HG02870 (cell line): ENCODE data around the gene OPN5.

Experiments used
- ATAC-seq: cut with Tn5 transposase; IDR thresholded peaks from one replicate; pipeline ENCODE4 v1.9.1; 2021; ENCODE audit warnings: mild to moderate bottlenecking, moderate library complexity; ENCODE audit not compliant: unreplicated experiment

The OPN5 gene

DNA sequence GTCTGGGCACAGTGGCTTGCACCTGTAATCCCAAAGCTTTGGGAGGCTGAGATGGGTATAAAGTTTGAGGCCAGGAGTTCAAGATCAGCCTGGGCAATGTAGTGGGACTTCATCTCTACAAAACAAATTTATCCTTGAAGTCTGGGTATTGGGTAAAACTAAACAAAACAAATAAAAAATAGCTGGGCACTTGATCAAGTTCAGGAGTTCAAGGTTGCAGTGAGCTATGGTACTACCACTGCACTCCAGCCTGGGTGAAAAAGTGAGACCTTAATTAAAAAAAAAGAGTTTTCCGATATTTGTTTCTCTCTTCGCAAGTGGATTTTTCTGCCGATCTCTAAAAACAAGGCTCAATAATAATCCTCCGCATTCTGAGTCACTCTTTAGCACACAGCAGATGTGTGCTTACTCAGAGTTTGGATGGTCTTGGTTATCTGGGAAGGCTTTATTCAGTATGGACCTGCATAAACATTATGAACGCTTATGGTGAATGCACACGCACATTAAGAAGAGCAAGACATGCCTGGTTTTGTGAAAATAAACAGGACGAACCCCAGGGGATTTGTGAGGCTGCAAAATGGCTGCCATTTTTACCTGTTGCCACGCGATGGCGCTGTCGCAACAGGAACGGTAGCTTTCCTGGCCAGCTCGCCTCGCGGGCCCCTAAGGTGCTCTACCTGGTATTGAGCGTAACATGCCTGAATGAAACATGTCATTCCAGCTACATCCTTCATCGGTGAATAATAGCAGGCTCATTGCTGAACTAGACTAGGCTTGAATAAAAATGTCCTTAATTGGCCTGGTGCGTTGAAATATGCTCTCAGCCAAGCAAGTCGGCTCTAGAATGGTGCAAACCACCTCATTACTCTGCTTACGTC lies 6.0 kb downstream of the OPN5 start:
- peak; percentile 80 for ATAC-seq

DNA sequence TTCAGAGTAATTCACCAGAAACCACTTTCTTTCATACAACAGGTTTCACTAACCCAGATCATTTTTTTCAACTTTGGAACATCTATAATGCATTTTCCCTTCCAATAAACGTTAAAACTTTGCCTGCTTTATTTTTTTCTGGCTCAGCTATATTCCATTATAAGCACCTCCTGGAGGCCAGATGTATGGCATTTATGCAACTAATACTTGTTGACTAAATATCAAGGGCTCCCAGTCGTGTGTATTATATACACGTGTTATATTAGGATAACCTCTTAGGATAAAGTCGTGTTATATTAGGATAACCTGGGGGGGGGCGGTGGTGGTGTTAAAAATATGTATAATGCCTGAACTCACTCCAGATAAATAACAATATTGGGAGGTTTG lies 6.7 kb downstream of the OPN5 start:
- no peak for ATAC-seq

DNA sequence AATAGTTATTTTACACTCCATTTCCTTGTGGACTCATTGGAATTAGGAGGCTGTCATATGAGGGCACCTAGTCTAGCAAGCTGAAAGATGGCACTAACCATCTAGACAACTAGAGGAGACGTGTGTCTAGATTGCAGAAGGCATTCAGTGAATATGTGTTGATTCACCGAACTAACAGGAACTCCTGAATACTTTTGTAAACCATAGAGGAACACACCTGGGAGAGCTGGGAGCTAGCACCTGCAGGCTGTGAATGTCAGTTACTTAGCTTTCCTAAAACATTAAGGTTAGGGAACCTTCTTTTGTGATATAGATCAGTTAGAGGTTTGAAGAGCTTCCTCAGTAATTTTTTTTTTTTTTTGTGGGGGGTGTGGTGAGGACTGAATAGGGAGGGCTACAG lies 7.7 kb downstream of the OPN5 start:
- no peak for ATAC-seq

DNA sequence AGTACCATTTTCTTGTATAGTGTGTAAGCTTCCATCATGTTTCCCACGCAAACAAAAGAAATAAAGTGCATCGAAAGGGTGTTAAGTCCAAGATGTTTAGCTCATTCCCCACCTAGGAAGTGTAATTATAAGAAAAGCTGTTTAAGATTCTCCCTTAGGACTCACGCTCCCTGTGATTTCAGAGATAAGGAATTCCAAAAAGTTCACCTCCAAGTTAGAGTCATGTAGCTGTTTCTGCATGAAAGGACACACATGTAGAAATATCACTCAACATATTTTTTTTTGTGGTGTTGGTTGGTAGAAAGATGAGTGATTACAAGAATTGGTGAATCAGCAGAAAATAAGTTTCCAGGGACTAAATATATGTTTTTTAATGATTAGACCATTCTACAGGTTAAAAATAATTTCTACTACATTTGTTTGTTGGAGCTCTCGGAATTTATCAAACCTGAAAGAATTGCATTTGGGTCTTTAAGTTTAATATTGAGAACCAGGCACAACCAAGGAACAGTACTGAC lies 10.4 kb downstream of the OPN5 start:
- no peak for ATAC-seq

DNA sequence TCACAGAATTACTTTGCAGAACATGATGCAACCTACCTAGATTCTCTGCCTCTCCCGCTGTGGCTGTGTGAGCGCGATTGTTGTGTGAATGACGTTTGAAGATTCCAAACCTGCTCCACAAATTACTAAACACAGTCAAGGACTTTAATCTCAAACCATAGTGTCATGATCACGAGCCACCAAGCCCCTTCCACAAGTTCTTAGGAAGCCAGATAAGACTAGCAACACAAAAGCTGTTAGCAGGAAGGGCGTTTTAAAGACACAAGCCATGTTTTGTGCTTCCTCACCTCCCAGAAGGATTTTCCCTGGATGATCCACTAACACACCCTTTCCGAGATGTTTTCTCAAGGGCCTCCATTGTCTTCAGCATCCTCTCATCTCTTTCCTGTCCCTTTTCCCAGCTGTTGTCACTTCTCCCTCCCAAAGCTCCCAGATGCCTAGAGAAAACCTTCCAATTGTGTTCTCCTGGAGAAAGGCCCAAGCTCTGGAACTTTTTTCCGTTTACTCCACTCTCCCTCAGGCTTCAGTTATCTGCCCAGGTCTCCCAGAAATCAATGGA lies 12.8 kb downstream of the OPN5 start:
- no peak for ATAC-seq

DNA sequence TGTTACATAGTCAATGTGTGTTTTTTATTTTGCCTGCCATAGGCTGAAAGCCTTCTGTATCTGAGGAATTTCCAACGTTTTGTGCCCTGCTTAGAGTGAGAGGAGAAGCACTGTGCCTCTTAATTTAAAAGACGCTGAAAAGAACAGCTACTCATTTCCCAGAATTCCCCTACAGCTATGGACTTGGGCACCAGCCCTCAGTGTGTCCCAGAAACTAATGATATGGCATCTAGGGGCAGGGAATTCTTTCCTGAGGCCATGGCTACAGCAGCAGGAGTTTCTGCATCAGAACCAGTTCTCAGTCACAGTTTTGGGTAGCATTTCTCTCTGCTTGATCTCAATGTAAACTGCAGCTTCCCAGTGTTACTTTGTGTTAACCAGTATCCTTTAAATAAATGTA lies 20.2 kb downstream of the OPN5 start:
- no peak for ATAC-seq

DNA sequence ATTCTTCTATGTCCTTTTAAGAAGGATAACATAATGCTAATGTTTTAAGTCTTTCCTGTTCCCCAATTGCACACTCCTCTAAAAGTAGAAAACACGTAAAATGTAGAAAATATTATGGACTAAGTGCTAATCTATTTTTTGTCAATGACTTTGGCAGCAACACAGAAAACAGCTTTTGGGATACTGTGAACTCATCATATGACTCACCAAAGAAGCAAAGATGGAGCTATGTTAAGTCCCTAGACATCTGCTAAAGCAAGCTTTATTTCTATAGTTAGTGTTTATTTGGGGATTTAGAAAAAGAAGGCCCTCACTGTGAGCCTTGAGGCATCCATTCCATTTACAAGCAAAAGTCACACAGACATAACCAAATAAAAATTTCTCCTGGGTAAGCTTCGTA lies 23.0 kb downstream of the OPN5 start:
- ATAC-seq, result no peak

DNA sequence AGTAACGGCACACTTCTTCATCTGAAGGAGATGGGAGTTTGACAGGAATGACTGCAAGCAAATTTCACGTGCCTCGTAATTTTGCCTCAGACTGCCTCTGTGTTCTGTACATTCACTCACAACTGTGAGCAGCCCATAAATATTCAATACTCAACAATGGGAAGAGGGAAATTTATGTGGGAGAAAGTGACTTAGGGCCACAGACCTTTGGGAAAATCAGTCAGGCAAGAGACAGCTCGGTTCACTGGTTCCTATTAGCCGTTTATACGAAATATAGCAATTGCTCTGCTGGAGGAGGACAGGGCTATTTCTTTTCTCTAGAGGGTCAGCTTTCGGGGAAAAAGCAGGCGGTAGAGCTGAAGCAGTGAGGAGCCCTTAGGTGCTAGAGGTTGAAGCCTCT lies 28.0 kb downstream of the OPN5 start:
- no peak for ATAC-seq

DNA sequence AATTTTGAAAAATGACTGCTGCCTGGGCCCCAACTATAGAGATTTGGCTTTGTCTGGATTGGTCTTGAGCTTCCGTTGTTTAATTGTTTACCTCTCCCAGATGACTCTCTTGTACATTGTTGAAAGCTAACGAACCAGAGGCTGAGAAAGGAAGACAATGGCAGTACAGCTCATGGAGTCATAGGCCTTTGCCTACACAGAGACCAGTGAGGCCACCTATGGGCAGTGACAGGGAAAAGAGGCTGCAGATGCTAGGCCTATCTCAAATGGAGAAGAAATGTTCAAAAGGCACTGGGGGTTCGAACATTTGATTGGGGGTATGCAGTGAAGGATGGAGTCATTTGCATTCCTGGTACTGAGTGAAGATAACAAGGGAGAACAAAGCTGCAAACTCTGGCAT lies 29.1 kb downstream of the OPN5 start:
- no peak for ATAC-seq

DNA sequence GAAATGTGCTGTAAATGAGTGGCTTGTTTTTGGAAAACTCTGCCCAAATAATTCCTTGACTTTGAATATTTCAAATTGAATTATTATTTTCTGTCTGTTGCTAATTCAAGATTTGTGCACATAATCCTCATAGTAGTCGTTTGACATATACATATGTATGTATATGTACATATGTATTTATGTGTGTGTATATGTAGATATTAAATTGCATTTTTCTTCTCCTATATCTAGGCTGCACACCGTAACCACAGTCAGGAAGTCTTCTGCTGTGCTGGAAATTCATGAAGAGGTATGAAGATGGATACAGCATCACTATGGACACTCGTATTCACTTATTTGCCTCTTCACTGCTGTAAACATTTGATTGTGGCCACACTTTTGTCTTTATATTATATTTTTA lies 29.6 kb downstream of the OPN5 start:
- no peak for ATAC-seq

DNA sequence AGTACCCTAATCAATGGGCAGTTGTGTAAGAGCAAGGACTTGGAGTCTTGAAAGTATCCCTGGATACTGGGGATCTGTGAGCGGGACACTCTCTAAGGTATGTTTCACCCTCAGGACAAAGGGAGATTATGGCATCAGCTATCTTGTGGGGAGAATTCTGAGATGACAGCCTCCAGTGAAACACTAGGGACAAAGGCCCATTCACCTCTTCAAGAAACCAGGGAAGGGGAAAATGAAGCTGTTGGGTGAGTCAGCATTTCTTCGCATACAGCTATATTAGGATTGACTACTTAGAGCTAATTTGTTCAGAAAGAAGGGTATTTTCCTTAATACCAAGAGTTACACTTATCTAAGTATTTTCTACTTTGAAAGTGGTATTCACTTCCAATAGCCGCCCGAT lies 35.9 kb downstream of the OPN5 start:
- no peak for ATAC-seq

DNA sequence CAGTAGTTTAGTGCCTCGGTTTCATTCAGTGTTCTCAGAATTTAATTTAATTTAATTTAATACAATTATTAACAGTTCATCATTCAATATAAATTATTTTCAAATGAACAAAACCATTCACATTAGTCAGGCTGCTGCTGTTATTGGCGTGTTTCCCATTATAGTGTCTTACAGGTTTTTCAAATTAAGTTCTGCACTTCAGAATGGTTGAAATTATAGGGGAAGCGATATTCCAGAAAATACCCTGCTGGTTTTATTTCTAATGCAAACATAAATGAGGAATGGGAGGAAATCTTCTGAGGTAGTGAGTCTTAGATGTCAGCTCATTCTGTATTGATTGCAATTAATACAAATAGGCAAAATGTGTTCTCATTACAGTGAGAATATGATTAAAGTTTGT lies 37.6 kb downstream of the OPN5 start:
- no peak for ATAC-seq

DNA sequence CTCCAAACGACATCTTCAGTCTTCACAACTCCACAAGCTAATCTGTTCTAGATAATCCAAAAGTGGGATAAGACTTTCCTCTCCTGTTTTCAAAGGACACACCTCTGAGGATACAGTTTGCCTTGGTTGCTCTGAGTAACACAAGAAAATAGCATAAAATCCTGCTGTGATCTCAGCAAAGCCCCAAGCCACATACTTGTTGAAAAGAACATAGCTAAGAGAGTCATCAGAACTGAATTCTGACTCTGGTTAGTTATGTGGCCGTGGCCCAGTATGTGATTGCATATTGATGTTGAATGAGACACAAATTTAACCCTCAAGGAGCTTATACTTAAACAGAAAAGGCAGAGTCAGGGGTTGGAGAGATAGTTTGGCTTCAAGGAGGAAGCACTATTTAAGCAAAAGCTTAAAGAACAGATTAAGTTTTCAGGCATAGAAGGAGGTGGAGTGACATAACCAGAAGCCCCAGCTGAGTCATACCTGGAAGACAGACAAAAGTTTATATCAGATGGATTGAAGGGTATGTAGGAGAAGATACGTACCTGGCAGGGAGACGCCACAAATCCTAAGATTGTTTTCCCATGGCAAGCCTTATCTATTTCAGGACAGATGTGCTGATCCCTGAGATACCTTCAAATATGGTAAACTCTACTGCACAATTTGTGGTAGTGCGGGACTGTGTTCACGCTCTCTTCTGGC lies 41.2 kb downstream of the OPN5 start:
- ATAC-seq, result no peak

DNA sequence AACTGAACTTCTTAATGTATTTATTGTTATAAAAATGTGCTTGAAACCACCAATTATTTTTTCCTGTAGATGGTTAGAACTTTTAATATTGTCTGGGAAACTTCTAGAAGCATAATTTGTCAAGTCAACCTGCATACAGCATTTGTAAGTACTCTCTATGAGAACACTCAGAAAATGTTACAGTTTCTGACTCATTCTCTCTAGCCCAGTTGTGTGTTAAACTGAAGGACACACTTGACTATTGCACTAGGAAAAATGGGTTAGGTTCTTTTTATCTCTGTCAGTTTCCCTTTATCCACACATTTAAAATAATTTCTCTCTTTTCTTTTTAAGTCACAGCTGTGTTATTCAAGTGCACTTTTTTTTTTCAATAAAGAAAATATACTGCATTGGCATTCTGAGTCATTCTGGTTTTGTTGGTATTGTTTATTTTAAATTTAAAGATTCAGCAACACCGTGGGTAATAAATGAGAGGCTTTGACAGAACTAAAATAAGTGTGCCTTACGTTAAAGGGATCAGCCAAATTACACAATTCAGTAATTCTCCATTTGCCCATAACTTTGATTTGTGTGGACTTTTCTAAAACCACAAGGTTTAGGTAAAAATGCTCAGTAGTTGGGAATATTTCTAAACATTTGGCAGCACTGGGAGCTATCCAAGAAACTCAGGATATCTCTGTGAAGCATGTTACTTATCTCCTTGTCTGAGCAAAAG lies 50.7 kb downstream of the OPN5 start:
- no peak for ATAC-seq

DNA sequence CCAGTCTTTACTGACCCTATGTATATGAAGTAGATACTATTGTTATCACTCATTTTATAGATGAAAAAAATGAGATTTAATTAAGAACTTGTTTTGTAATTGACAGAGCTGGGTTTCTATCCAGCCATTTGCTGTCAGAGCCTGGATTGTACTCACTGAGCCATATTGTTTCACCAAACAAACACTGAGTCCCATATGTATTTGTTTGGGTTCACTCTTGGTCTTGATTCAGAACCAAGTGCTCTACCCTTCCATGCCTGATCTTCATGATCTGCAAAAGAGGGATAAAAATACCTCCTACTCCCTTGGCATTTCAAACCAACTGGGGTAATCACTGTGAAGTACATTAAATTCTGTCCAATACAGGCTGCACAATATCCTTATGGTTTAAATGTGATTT lies 52.4 kb downstream of the OPN5 start:
- ATAC-seq, result no peak

DNA sequence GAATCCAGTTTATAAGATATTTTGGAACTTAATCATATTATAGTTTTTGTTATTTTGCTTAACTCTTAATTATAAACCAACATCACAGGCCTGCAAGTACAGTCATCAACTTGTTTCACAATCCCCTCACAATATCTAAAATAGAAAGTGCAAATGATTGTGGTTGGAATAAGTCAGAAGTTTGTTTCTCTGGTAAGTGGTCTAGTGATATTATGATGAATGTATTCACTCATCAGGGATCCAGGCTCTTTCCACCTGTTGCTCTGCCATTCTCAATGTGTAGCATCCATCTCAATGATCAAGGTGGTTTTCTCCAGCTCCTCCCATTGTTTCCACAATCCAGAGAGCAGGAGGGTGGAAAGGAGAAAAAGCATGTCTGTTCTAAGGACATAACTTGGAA lies 54.2 kb downstream of the OPN5 start:
- peak; percentile 60 for ATAC-seq

DNA sequence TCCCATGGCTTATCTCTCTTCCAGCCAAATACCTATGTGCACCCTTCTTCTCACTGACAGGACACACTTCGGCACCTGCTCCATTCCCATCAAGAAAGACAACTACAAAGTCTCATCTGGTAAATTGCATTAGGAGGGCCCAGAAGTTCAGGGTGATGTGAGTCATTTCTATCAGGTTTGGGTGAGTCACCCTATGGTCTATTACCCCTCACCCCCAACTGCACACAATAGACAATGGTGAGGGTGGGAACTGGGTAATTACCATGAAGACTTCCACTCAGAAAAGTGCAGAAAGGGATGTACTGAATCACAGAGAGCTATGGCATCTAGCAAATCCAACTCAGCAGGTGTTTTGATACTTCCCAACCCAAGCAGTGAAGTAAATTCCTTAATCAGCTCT lies 54.8 kb downstream of the OPN5 start:
- peak; percentile 75 for ATAC-seq

DNA sequence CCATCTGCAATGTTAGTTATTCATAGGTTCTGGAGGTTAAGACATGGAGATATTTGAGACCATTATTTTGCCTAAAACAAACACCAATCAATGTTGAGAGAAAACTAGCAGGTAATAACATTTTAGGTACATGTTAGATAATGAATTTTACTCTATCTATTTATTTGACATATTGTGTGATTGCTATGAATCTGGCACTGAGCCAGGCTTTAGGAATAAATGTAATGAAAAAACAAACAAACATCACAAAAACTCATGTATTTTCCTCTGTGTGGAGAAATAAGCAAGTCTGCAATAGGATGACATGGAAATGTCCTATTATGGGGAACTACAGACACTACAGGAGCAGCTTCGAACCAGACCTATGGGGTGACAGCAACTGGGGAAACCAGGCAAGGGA lies 57.8 kb downstream of the OPN5 start:
- no peak for ATAC-seq

DNA sequence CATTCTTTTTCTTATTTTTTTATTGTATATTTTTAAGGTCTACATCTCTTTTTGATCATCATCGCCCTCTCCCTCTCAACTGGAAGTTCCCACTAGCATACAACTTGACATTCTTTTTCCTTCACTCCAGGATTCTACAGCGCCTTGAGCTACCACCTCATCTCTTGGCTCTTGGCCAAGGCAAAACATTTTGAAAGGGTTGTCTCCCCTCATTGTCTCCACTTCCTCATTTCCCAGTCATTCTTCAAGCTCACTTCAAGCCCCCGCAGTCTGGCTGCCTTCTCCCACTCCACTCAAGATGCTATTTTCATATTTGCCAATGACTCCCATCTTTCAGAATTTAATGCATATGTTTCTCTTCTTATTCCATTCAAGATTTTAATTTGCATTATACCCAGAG lies 63.0 kb downstream of the OPN5 start:
- ATAC-seq, result no peak

DNA sequence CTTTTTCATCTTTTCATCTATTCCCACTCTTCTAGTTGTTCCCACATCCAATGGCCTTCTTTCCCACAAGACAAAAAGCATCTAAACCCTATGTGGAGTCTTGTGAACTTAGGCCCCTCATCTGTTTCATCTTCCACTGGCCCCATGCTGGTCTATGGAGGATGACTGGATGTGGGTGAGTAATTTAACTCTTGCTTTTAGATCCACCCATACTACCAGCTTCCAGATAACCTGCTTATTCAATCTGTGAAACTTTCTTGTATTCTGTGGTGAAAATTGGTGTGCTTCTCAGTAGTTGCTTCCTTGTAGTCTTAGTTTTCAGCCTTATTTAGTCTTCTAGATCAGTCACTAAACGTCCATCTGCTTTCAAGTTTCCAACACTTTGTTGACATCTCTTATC lies 64.9 kb downstream of the OPN5 start:
- ATAC-seq, result no peak

DNA sequence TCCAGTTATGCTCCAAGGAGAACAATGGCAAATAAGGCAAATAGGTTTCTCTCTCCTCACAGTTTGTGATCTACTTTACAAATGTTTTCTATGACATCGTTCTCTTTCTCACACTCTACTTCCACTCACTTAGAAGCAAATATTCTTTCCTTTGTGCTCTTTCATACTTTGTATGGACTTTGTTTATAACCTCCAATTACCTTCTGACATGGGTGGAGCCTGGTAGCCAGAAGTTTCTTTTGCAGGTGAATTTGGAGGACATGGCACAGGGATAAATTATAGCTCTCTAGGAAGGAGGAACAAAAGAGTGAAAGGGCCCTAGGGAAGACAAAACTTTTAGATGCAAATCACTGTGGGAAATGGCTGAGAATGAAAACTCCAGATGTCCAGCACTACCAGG lies 69.3 kb downstream of the OPN5 start:
- ATAC-seq, result no peak
